Measurements from ENCODE around the gene LFNG.

LFNG gene

DNA sequence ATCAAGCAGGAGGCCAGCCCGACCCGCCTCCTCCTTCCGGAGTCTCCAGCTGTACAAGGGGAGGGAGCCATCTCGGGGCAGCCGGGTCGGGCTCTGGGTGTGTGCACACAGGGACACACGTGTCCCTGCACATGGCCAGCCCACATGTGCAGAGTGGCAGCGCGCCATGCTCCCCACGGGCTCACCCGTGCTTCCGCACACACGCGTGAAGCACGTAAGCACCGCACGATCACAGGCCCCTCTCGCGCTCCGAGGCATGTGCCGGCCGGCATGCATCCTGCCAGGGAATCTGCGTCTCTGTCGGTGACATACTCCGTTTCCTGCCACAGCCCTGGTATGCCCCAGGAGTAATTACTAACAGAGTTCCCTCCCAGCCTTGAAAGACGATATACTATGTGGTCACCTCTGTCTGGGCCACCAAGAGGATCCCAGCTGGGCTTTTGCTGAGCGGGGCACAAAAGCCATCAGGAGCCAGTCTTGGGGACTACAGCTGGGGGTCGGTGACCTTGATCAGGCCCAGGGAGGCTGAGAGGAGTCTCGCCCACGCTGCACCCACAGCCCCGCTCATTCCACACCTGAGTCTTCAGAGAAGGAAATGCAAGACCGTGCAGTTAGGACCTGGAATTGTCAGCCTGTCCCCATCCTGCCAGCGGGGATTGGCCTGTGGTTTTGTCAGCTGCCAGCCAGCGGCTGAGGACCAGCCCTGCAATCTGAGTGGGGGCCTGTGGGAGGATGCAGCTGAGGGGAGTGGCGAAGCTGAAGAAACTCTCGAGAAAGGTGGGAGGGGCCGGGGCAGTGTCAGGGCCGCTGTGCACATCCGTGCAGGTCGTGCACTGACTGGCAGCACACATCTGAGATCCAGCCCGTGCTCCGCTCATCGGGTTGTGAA is 11.0 kb upstream of the LFNG start:
- TF ChIP-seq, protein P1, sequence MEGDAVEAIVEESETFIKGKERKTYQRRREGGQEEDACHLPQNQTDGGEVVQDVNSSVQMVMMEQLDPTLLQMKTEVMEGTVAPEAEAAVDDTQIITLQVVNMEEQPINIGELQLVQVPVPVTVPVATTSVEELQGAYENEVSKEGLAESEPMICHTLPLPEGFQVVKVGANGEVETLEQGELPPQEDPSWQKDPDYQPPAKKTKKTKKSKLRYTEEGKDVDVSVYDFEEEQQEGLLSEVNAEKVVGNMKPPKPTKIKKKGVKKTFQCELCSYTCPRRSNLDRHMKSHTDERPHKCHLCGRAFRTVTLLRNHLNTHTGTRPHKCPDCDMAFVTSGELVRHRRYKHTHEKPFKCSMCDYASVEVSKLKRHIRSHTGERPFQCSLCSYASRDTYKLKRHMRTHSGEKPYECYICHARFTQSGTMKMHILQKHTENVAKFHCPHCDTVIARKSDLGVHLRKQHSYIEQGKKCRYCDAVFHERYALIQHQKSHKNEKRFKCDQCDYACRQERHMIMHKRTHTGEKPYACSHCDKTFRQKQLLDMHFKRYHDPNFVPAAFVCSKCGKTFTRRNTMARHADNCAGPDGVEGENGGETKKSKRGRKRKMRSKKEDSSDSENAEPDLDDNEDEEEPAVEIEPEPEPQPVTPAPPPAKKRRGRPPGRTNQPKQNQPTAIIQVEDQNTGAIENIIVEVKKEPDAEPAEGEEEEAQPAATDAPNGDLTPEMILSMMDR (conservative IDR thresholded peaks at IDR 0.05; ENCODE audit: low read length), result no peak
- DNase-seq (ENCODE audit: low read depth), result peak; percentile 83

DNA sequence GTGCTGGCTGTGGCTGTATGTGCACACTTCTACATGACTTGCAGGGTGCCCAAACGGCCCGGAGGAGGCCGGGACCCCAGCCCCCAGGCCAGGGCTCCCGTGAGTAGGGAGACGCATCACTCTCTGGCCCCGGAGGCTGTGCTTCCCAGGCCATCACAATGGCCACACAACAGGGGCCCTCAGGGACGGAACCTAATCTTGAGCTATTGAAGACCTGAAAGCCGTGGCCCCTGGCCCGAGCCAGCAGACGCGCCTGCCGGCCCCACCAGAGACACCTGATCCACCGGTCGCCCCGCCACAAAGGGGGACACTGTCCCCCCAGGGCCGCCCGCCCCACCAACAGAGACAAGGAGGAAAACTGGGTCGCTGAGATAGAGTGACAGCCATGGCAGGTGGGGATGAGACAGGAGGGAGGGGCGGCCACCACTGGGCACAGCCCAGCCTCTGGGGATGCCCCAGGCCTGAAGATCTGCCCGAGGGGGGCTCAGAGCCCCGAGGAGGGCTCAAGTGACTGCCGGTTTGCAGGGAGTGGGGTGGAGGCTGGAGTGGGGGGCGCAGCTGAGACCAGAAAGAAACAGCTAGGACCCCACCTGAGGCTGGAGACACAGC is 10.2 kb upstream of the LFNG start:
- H3K4me3 ChIP-seq (ENCODE audit: low read length), result no peak overlapping the region
- no peak for DNase-seq (ENCODE audit: low read depth)
- TF ChIP-seq, protein P1 (conservative IDR thresholded peaks at IDR 0.05; ENCODE audit: low read length), result no peak

More for the DNA sequence above, 11.0 kb upstream of the LFNG start:
- H3K4me3 ChIP-seq (ENCODE audit: low read length), result no peak overlapping the region

DNA sequence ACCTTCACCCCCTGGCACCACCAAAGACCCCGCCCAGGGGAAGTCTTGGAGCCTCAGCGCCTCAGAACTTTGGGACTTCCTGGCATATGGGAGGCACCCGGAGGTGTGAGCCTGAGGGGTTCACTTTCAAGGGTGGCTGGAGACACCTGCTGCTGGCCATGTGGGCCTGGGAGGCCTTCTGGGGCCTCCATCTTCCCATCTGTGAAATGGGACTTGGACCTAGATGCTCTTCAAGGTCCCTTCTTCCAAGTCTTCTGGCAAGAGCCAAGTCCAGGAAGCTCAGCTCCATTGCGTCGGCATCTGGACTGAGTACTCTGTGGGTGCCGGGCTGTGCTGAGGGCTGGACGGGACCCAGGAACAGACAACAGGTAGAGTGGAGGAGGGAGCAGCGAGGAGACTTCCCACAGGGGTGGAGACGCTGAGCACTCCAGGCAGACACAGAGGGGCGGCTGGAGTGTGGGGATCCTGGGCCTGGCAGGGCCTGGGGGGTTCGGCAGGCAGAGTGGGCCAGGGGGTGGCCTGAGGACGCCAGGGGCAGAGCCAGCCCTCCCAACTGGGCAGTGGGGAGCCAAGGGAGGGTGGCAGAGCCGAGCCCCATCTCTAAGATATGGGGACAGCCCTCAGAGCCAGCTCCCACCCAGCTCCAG is 9.3 kb upstream of the LFNG start:
- TF ChIP-seq, protein P1 (conservative IDR thresholded peaks at IDR 0.05; ENCODE audit: low read length), result no peak
- no peak for DNase-seq (ENCODE audit: low read depth)
- H3K4me3 ChIP-seq (ENCODE audit: low read length), result no peak overlapping the region

DNA sequence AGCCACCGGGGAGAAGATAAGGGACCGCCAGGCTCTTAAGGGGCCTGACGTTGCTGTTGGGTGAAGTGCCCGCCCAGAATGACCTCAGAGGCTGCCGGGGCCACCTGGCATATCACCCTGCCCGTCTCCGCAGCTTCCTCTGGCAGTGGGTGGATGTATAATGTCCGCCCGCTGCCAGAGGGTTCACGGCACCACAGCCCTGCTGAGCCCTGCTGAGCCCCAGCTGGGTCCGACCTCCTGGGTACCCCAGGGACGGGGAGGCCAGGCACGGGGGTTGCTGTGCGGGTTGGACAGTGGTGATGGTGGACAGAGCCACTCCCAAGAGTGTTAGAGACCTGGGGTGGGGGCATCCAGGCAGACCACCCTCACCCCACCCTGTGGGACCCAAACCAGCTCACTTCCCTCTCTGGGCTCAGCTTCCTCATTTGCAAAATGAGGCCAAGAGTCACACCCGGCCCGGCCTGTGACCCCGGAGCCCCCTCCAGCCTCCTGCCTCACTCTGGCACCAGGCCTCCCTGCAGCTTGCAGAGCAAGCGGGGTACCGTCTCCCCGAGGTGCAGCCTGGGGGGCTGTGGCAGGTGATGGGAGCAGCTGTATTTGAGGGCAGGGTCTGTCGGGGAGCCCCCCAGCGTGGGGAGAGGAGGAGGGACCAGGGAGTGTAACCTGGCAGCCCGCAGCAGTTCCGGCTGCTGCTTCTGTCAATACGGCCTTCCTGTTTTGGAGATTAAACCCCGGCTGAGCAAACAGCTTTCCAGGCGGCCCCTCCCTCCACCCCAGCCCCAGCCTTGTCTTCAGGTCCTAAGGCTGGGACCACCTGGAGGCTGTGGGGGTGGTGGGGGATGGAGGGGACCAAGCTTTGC is 8.4 kb upstream of the LFNG start:
- DNase-seq (ENCODE audit: low read depth), result no peak
- TF ChIP-seq, protein P1 (conservative IDR thresholded peaks at IDR 0.05; ENCODE audit: low read length), result no peak

DNA sequence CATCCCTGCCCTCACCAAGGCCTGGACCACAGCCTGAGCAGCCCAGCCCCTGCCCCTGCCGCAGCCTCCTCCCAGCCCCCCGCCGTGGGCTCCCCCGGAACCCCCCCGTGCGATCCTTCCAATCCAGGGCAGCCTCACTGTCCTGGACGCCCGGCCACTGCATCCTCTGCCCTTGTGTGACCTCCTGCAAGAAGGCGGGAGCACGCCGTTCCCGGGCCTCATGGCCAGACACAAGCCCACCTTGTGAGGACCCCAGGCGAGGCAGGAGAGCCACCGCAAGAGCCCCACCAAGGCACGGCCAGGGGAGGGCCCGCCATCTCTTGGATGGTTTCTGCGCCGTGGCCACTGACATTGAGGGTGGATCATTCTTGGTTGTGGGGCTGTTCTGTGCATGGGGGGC is 7.8 kb upstream of the LFNG start:
- H3K4me3 ChIP-seq (ENCODE audit: low read length), result no peak overlapping the region
- DNase-seq (ENCODE audit: low read depth), result no peak
- TF ChIP-seq, protein P1 (conservative IDR thresholded peaks at IDR 0.05; ENCODE audit: low read length), result no peak

More for the DNA sequence above, 8.4 kb upstream of the LFNG start:
- no peak overlapping the region for H3K4me3 ChIP-seq (ENCODE audit: low read length)

DNA sequence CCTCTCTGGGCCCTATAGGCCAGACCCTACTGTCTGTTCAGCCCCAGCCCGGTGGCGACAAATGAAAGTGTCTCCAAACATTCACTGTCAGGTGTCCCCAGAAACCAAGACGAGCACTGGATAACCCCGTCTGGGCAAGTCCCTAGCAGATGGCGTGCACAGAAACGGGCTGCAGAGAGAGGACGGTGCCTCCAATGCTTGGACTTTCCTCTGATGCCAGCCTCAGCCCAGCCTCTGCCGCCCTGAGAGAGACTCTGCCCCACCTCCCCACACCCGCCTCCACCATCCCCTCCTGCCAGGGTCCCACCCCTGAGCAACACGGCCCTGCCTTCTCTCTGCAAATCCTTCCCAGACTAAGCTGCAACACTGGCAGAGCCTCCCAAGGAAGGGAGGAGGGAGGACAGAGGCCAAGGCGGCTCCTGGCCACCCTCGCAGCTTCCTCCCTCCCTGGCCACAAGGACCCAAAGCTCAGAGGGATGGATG is 7.4 kb upstream of the LFNG start:
- DNase-seq (ENCODE audit: low read depth), result peak; percentile 35
- TF ChIP-seq, protein P1 (conservative IDR thresholded peaks at IDR 0.05; ENCODE audit: low read length), result no peak
- no peak overlapping the region for H3K4me3 ChIP-seq (ENCODE audit: low read length)

Measured in AG10803 (cell line).